Endothelial cell of umbilical vein (primary cell): ENCODE measurements around the gene RCOR2. TPM values are rescaled to one million over a fixed set of nuclear protein-coding genes. Genes with fewer than 3 reads are reported as not detected.

ENCODE experiments used
- BruUV-seq: library from RNA; stranded (reverse); fragments of 400-500 nt; replicated peaks from 2 replicates; lab custom pipeline; 2021; lab: Mats Ljungman, UMichigan
- CTCF ChIA-PET: fragments of 300-600, 350-600 bp; sonication (Branson Sonifier 250); formaldehyde crosslinking; loops from one replicate; lab custom pipeline; 2021; ENCODE audit warnings: antibody characterized with exemption, inconsistent platforms; lab: Charles Lee
- POLR2A ChIA-PET: fragments of 300-600, 350-600 bp; sonication (Branson Sonifier 250); formaldehyde crosslinking; loops from one replicate; lab custom pipeline; 2021; ENCODE audit warnings: antibody characterized with exemption, inconsistent platforms; lab: Charles Lee
- DNase-seq: peaks from one replicate; pipeline ENCODE4 v3.0.0-alpha.2; 2011; ENCODE audit warnings: low read depth, low spot score
- FAIRE-seq: peaks from 2 replicates; lab custom pipeline; 2011; peaks lifted over from hg19 to GRCh38; lab: Jason Lieb, UNC
- H2AFZ ChIP-seq: 2 replicates; pipeline ENCODE4 v1.6.0; 2012; ENCODE audit warnings: low read depth, low read length, control low read depth, inconsistent platforms
- H3K27ac ChIP-seq: 2 replicates; pipeline ENCODE4 v1.5.1; 2011; ENCODE audit warnings: low read depth, mild to moderate bottlenecking, control low read depth, low read length, moderate library complexity; ENCODE audit not compliant: insufficient read depth
- H3K27me3 ChIP-seq, 2 experiments: 2 replicates each; pipeline versions ENCODE4 v1.6.0 to v1.6.1; 2011; ENCODE audit warnings: low read length in 2 of 2, mixed read lengths in 1 of 2; ENCODE audit not compliant: control insufficient read depth in 2 of 2, insufficient read depth in 2 of 2
- H3K36me3 ChIP-seq, 2 experiments: 2 replicates in 1 of 2; 3 replicates in 1 of 2; pipeline ENCODE4 v1.5.1; 2011; ENCODE audit warnings: low read length in 2 of 2, mild to moderate bottlenecking in 1 of 2, moderate library complexity in 1 of 2; ENCODE audit not compliant: control insufficient read depth in 2 of 2, insufficient read depth in 2 of 2; ENCODE audit errors: extremely low read depth in 1 of 2
- H3K4me1 ChIP-seq: 3 replicates; pipeline ENCODE4 v1.5.1; 2011; ENCODE audit warnings: mild to moderate bottlenecking, low read length; ENCODE audit not compliant: control insufficient read depth, insufficient read depth; ENCODE audit errors: extremely low read depth
- H3K4me2 ChIP-seq: 2 replicates; pipeline ENCODE4 v1.6.1; 2011; ENCODE audit warnings: low read length, control low read depth, mixed read lengths; ENCODE audit not compliant: insufficient read depth
- H3K4me3 ChIP-seq, 3 experiments: fragments of 200-600 bp in 1 of 3; sonication (generic), shearing (Covaris generic) in 1 of 3; replicated peaks in 1 of 3; 2 replicates each; pipeline ENCODE4 v1.5.1; 2011 to 2016; ENCODE audit warnings: control low read depth in 3 of 3, low read length in 3 of 3, mild to moderate bottlenecking in 2 of 3, inconsistent platforms in 1 of 3, low read depth in 1 of 3, moderate library complexity in 1 of 3; ENCODE audit not compliant: insufficient read depth in 1 of 3
- H3K79me2 ChIP-seq: 2 replicates; pipeline ENCODE4 v1.6.0; 2012; ENCODE audit warnings: low read length, inconsistent platforms; ENCODE audit not compliant: control insufficient read depth, insufficient read depth
- H3K9ac ChIP-seq: replicated peaks from 2 replicates; pipeline ENCODE3; 2011; ENCODE audit warnings: low read length, control low read depth; ENCODE audit not compliant: insufficient read depth; ENCODE audit errors: extremely low read depth
- H3K9me1 ChIP-seq: replicated peaks from 3 replicates; pipeline ENCODE4 v1.6.0; 2011; ENCODE audit warnings: mild to moderate bottlenecking, low read length; ENCODE audit not compliant: control insufficient read depth, insufficient read depth; ENCODE audit errors: extremely low read depth
- H3K9me3 ChIP-seq: replicated peaks from 2 replicates; pipeline ENCODE4 v1.5.1; 2012; ENCODE audit warnings: low read length, inconsistent platforms; ENCODE audit not compliant: control insufficient read depth, insufficient read depth
- H4K20me1 ChIP-seq: replicated peaks from 2 replicates; pipeline ENCODE3; 2011; ENCODE audit warnings: mild to moderate bottlenecking, low read length; ENCODE audit not compliant: control insufficient read depth, insufficient read depth; ENCODE audit errors: extremely low read depth
- EZH2 ChIP-seq: IDR thresholded peaks from 2 replicates; pipeline ENCODE4 v1.6.1; 2012; ENCODE audit warnings: borderline replicate concordance, low read depth, mild to moderate bottlenecking, moderate library complexity, low read length, inconsistent platforms; ENCODE audit not compliant: severe bottlenecking
- FOS ChIP-seq: IDR thresholded peaks from 2 replicates; pipeline ENCODE4 v1.6.1; 2011; ENCODE audit warnings: mild to moderate bottlenecking, low read length, moderate library complexity, borderline replicate concordance; ENCODE audit not compliant: insufficient read depth
- GATA2 ChIP-seq: IDR thresholded peaks from 2 replicates; pipeline ENCODE4 v1.7.0; 2011; ENCODE audit warnings: low read depth, mild to moderate bottlenecking, moderate library complexity, mixed read lengths, low read length; ENCODE audit not compliant: insufficient read length, insufficient read depth
- JUN ChIP-seq: IDR thresholded peaks from 2 replicates; pipeline ENCODE4 v1.6.1; 2011; ENCODE audit warnings: borderline replicate concordance, low read depth; ENCODE audit not compliant: insufficient read length, insufficient read depth
- MYC ChIP-seq: IDR thresholded peaks from one replicate; pipeline ENCODE4 v1.6.1; 2011; ENCODE audit warnings: mild to moderate bottlenecking, low read depth, low read length
- POLR2A ChIP-seq: IDR thresholded peaks from 2 replicates; pipeline ENCODE4 v1.6.1; 2012; ENCODE audit warnings: low read depth, mild to moderate bottlenecking, control low read depth, low read length
- POLR2AphosphoS5 ChIP-seq: IDR thresholded peaks from 2 replicates; pipeline ENCODE4 v1.6.1; 2012; ENCODE audit warnings: low read depth, mild to moderate bottlenecking, control low read depth, low read length, moderate library complexity; ENCODE audit not compliant: insufficient read depth
- dilution Hi-C: fragments of 300-500 bp; cut with MboI; formaldehyde crosslinking; loops from one replicate; pipeline ENCODE4 v1.15.0; 2019; ENCODE audit warnings: low sequenced_read_pairs; ENCODE audit not compliant: extremely low pct_ligation_motif_present
- intact Hi-C: fragments of 100-400 bp; cut with micrococcal nuclease; formaldehyde crosslinking; loops from one replicate; pipeline ENCODE4 v1.10.0; 2022
- polyA plus RNA-seq, 4 experiments: library from polyadenylated mRNA; depleted of rRNA in 3 of 4; stranded (reverse) in 3 of 4; unstranded in 1 of 4; fragments of >200 nt; gene quantifications; 2 replicates each; pipeline versions ENCODE4 v1.2.1 to v1.2.3, GENCODE V29; 2011 to 2012; ENCODE audit warnings: missing spikeins in 1 of 4
- total RNA-seq: library from RNA; stranded (reverse); gene quantifications from 2 replicates; pipeline ENCODE4 v1.2.3, GENCODE V29; 2021
- TF ChIP-seq, protein P1 (sequence below): IDR thresholded peaks from 2 replicates; pipeline ENCODE4 v1.6.1; 2011; ENCODE audit not compliant: insufficient read depth, insufficient read length
- TF ChIP-seq, protein P2 (sequence below), 2 donors: IDR thresholded peaks; 1 replicate in 1 of 2; 2 replicates in 1 of 2; pipeline ENCODE4 v1.5.1; 2011; ENCODE audit warnings: low read length in 2 of 2, mild to moderate bottlenecking in 2 of 2, moderate library complexity in 2 of 2, control low read depth in 1 of 2, inconsistent platforms in 1 of 2, low read depth in 1 of 2; ENCODE audit not compliant: insufficient read depth in 1 of 2; ENCODE audit errors: extremely low read depth in 1 of 2

The RCOR2 gene
- total and polyA plus RNA-seq, 2 donors (not counting 3 experiments of a cell fraction or from before 2014, with no cell fraction given), result 0.13 to 0.63 TPM

DNA sequence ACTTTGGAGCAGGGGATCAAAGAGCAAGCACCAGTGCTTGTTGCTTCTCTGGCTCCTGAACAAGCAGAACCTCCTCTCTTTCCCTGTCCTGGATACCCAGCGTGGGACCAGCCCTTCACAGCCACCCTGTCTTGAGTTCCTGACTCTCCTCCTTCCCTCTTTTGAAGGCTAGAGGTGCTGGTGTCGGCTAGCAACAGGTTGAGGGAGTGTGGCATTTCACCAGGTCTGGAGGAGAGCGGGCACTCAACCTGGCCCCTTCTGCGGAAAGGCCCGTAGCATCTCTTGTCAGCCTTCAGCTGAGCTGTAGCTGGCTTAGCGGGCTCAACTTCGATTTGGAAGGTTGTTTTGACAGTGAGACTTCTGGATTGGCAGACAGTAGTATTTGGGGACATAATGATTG is 26.6 kb downstream of the RCOR2 start:
- Histone ChIP-seq H3K4me2 (no peak overlapping the region), H3K36me3 (peaks cover 2% of the 10 kb centered on the region in 2 experiments), H3K27ac (no peak overlapping the region), H2AFZ (no peak overlapping the region), H4K20me1 (no peaks in the 10 kb centered on the region), H3K4me1 (peaks cover 12% of the 10 kb centered on the region), H3K9ac (no peak overlapping the region), H3K9me1 (no peaks in the 10 kb centered on the region), H3K27me3 (no peaks in the 10 kb centered on the region), H3K4me3 (no peak overlapping the region), H3K9me3 (no peaks in the 10 kb centered on the region), H3K79me2 (peaks cover 54% of the 10 kb centered on the region)
- TF ChIP-seq EZH2, result no peak
- TF ChIP-seq, protein P1, sequence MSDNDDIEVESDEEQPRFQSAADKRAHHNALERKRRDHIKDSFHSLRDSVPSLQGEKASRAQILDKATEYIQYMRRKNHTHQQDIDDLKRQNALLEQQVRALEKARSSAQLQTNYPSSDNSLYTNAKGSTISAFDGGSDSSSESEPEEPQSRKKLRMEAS, result no peak
- TF ChIP-seq GATA2, result no peak
- no peak for TF ChIP-seq JUN
- no peak for TF ChIP-seq FOS
- no peak for TF ChIP-seq POLR2A
- TF ChIP-seq, protein P2, sequence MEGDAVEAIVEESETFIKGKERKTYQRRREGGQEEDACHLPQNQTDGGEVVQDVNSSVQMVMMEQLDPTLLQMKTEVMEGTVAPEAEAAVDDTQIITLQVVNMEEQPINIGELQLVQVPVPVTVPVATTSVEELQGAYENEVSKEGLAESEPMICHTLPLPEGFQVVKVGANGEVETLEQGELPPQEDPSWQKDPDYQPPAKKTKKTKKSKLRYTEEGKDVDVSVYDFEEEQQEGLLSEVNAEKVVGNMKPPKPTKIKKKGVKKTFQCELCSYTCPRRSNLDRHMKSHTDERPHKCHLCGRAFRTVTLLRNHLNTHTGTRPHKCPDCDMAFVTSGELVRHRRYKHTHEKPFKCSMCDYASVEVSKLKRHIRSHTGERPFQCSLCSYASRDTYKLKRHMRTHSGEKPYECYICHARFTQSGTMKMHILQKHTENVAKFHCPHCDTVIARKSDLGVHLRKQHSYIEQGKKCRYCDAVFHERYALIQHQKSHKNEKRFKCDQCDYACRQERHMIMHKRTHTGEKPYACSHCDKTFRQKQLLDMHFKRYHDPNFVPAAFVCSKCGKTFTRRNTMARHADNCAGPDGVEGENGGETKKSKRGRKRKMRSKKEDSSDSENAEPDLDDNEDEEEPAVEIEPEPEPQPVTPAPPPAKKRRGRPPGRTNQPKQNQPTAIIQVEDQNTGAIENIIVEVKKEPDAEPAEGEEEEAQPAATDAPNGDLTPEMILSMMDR (IDR thresholded peaks at IDR 0.05; ENCODE audit: extremely low read depth in 1 of 2, insufficient read depth in 1 of 2, low read depth in 1 of 2, low read length in 2 of 2), result no peak
- no peak for TF ChIP-seq MYC
- TF ChIP-seq POLR2AphosphoS5, result no peak
- FAIRE-seq, result no peak
- DNase-seq, result no peak
- dilution Hi-C loops, result no loop called here
- intact Hi-C loops, result no loop called here
- CTCF ChIA-PET, result interaction anchor here (0.8 kb wide), 1 partner anchor 9 kb away, joined by 3 read pairs; no protein-coding TSS in a partner anchor
- POLR2A ChIA-PET, result no interaction called here
- BruUV-seq, result no TSS peak
